Stimulated activated CD8-positive, alpha-beta memory T cell treated with anti-CD3 and anti-CD28 coated beads, Interleukin-15, amount 100 ng/mL, for 4 hours (primary cell): ENCODE measurements around the gene SRRM4.
"Not testable (repeated sequence)": the region's sequence is repeated elsewhere in the genome, so short reads cannot be mapped to it uniquely, and the experiment has no call there.

Experiments
- DNase-seq, 2 donors: peaks; one replicate each; pipeline ENCODE4 v3.0.0-alpha.2; 2020; ENCODE audit warnings: low read depth in 2 of 2

The SRRM4 gene

GRCh38 chr12:119008691-119009221 lies 27.4 kb downstream of the SRRM4 start:
- DNase-seq: no peak

- no peak for DNase-seq
Measured at GRCh38 chr12:119011231-119011630, 29.9 kb downstream of the SRRM4 start.

DNA sequence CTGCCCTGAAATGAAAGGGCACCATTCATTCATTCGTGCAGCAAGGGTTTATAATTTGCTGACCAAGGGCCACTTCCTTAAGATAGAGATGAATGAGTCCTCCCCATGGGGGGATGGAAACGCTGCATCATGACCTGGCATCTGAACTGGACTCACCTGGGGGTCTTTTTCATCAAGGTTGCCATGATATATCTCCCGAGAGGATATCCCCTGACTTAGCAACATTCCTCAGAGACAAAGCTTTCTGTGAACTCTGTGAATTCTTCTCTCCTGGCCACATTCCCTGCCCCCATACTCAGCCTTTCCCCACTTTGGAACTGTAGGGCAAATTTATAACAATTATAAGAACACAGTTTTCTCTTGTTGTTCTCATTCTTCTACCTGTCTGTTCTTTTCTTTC lies 30.8 kb downstream of the SRRM4 start:
- no peak for DNase-seq

- no peak for DNase-seq
Measured at GRCh38 chr12:119013023-119013422, 31.7 kb downstream of the SRRM4 start.

DNA sequence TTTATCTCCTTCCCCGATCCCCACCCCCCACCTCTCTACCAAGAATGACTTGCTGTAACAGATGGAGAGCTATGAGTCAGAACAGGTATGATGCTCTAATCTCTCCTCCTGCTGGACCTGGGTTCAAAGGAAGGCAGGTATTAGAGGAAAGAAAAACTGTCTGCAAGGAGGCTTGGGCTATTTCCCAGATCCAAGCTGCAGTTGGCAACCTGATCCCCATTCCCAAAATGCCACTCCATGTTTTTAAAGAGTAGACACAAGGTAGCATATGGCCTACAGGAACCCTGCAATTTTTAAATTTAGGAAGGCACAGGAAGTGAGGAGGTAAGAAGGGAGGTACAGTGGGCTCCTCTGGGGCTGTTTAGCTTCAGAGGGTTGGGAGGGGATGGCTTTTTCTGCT lies 33.0 kb downstream of the SRRM4 start:
- DNase-seq: no peak

DNA sequence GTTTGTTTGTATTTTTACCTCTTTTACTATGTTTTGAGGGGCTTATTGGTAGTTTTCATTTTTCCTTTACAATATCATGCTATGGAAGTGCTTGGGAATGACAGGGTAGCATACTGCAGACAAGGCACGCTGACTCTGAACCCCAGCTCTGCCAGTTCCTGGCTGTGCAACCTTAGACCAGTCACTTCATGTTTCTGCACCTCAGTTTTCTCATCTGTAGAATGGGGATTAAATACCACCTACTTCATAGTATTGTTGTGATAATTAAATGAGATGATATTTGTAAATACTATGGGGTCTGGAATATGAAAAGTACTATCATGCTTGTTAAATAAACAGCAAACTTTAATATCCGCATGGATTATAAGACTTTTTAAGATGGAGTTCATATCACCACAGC lies 35.4 kb downstream of the SRRM4 start:
- no peak for DNase-seq

DNA sequence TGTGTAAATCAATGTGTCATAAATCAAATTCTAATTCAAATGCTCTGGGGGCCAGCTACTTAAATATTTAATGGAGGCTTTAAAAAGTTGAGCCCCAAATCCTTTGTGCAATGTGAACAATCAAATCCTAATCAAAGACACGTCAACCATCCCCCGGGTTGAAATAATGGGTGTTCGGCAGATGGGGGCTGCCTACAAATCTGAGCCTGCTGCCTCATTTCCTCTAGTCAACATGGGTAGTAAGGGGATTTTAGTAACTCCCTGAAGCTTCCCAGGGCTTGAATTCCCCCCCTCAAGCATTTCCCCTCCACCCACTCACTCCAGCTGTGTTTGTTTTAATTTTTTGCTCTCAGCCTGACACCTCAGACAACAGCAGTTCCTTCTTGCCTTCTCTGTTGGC lies 37.8 kb downstream of the SRRM4 start:
- DNase-seq: no peak

- no peak for DNase-seq
Measured at GRCh38 chr12:119020406-119021360, 39.3 kb downstream of the SRRM4 start.

- no peak for DNase-seq
Measured at GRCh38 chr12:119024356-119024755, 43.0 kb downstream of the SRRM4 start.

DNA sequence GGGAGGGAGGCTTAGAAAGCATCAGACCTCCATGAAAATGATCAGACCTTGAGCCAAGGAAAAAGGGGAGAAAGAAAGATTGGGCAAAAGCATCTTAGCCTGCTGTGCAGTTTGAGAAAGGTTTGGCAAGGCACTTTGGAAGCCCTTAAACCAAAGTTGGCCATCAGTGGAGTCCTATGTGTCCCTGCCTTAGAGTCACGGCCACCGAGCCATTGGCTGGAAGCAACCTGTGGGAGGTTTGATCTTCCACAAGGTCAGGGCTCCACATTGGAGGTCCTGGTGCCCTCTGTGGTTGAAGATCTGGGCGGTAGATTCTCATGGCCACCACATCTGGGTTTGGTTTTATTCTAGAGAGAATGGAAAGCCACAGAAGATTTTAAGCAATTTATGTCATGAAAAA lies 44.4 kb downstream of the SRRM4 start:
- no peak for DNase-seq

GRCh38 chr12:119033332-119033731 lies 52.0 kb downstream of the SRRM4 start:
- not testable (repeated sequence) for DNase-seq

DNA sequence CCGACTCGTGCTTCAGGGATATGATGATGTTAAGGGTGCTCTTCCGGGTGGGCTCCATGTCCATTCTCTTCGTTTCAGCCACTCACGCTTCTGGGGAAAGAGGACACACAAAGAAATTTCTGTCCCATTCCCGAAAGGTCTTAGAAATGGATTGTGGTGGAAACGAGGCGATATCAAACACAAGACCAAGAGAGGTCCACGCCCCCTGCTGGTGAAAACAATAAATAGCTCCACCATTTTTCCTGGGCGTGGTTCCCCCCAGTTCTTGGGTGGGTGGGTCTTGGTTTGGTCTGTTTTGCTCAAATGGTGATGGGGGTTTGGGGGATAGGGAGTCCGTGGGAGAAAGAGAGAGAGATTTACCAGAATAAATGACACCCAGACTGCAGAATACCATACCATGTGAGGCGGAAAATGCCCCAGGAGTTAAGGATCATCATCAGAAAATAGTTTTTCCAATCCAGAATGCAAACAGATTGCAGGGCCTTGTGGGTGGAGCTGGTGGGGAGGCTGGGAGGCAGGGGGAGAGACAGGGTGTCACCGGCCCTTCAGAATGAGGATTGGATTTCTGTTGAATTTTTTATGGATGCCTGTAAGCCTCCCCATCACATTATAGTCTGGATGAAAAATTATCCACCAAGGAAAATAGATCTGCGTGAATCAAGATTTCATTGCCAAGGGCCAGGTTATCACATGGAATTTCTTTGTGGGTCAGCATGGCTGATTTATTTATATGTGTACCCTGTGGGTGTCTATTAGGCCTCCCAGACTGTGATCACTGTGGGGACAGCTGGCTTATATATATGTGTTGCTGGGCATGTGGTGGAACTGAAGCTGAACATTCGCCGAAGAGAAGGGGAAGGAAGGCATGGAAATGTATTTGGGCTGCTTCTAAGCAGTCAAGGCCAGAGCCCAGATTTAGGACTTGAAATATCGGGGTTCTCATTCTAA lies 55.8 kb downstream of the SRRM4 start:
- DNase-seq: no peak

DNA sequence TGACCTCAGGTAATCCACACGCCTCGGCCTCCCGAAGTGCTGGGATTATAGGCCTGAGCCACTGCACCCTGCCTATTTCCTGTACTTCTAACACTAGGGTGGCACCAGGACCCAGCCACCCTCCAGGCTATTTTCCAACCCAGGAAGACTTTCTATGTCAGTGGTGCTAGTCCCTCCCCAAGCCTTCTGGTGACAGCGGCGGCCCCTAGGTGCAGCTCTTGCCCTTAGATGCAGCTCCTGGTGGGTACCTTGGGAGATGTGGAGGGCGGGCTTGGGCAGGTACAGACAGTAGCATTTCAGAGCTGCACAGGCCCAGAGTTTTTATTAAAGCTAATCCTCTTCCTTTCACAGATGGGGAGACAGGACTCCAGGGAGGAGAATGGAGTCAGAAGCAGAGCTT lies 62.8 kb downstream of the SRRM4 start:
- DNase-seq: no peak

GRCh38 chr12:119047641-119048040 lies 66.3 kb downstream of the SRRM4 start:
- no peak for DNase-seq

DNA sequence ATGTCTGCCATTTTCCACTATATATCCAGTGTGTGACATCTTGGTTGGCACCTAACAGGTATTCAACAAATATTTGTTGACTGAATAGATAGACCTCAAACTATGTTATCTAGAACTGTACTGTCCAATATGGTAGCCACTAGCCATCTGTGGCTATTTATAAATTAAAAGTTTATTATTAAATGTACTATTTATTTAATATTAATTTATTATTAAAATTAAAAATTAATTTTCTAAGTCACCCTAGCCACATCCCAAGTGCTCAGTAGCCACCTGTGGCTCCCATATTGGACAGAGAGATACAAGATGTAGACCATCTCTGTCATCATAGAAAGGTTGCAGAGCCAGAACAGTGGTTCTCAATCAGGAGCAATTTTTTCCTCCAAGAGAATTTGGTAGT lies 69.3 kb downstream of the SRRM4 start:
- no peak for DNase-seq

- DNase-seq: no peak
Measured at GRCh38 chr12:119051474-119051873, 70.1 kb downstream of the SRRM4 start.

DNA sequence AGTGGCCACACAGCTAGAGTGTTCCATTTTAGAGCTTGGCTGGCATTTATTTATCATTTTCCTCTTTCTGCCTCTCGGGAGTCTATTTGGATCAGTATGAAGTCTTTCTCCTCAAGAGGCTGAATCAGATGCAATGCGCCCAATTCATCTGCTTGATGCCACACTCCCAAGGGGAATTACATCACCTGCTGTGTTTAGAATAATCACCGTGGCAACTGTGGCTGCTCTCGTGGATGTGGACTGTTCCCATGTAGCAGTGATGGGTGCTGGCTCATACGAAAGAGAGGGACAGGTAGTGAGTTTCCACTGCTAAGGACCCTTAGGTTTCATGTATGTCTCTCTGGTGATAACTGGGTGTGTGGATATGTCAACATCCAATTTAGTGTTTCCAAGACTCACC lies 70.7 kb downstream of the SRRM4 start:
- DNase-seq: no peak

GRCh38 chr12:119055977-119056376 lies 74.6 kb downstream of the SRRM4 start:
- DNase-seq: no peak

- no peak for DNase-seq
Measured at GRCh38 chr12:119060847-119061796, 79.8 kb downstream of the SRRM4 start.

DNA sequence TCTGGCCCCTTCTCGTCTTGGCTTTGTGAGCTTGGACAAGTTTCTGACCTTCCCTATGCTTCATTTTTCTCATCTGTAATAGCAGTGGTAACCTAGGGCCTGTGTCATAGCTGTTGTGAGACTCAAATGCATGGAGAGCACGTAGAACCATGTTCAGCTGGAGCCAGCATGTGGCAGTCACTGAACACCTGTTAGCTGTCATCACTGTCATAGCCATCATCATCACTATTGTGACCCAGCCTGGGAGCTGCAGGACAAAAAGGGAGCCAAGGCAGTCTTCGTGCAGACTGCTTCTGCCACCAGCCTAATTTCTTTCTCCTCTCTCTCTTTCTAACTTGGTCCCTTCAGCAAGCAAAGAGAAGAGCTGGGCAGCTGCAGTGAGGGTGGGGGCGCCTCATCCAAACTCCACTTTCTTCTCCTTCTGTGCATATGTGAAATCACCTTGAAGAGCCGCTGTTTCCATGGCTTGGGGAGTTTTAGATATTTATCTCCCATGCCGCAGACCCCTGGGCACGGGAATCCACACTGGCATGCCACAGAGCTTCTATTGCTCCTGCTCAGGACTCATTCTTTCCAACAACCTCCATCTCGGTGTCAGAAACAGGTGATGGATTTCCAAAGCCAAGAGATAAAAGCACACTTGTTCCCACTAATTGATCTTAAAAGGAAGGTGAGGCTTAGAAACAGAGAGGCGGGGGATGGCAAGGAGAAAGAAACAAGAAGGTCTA lies 87.0 kb downstream of the SRRM4 start:
- DNase-seq: no peak
